A549 (cell line): ENCODE results near the gene MED13L.

Source experiments
- CTCF ChIP-seq: fragments of >200 bp; sonication (Bioruptor Twin); formaldehyde crosslinking; IDR thresholded peaks from 3 replicates; pipeline ENCODE4 v1.5.1; 2016
- FOXS1 ChIP-seq: fragments of 250-450 bp; sonication (Bioruptor Pico); IDR thresholded peaks from 2 replicates; pipeline ENCODE4 v1.5.0; 2020; ENCODE audit warnings: mild to moderate bottlenecking, moderate library complexity
- JUN ChIP-seq, 2 experiments: fragments of >200 bp; sonication (Bioruptor Twin); formaldehyde crosslinking; IDR thresholded peaks; 2 replicates in 1 of 2; 3 replicates in 1 of 2; pipeline ENCODE4 v1.6.1; 2016 to 2017
- REST ChIP-seq: fragments of 200-600 bp; sonication (generic); IDR thresholded peaks from 2 replicates; pipeline ENCODE4 v1.6.1; 2016; ENCODE audit warnings: antibody characterized with exemption, mild to moderate bottlenecking, moderate library complexity
- TFCP2L1 ChIP-seq: fragments of 250-450 bp; sonication (Bioruptor Pico); IDR thresholded peaks from 2 replicates; pipeline ENCODE4 v1.5.0; 2021; ENCODE audit warnings: mild to moderate bottlenecking

DNA sequence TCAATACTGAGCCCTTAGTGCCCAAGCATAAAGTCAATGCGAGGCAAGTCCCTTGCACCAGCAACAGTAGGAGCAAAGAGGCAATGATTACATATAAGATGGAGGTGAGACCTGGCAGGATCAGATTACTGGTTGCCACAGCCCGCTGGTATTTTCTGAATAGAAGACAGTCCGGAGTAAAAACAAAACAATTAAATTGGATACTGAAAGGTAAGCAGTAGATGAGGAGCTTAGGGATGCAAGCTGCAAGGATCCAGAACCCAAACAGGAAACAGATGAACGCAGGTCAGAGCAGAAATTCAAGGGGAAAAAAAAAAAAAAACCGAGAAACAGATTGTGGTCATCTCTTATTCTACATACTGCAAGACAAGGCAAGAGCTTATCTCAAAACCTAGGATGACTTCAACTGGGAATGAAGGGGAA, 119.6 kb downstream of the MED13L start:
- no peak for TF ChIP-seq TFCP2L1 (CRISPR knock-in tag)
- no peak for TF ChIP-seq CTCF
- no peak for TF ChIP-seq REST
- no peak for TF ChIP-seq JUN (IDR thresholded peaks at IDR 0.05)
- TF ChIP-seq FOXS1 (CRISPR knock-in tag) = no peak
